GM19193 (cell line): ENCODE measurements around the gene DYRK3.

Experiments
- POLR2A ChIP-seq: IDR thresholded peaks from 4 replicates; pipeline ENCODE4 v1.6.1; 2011; ENCODE audit not compliant: insufficient read depth, insufficient read length; ENCODE audit errors: extremely low read depth

Gene DYRK3

DNA sequence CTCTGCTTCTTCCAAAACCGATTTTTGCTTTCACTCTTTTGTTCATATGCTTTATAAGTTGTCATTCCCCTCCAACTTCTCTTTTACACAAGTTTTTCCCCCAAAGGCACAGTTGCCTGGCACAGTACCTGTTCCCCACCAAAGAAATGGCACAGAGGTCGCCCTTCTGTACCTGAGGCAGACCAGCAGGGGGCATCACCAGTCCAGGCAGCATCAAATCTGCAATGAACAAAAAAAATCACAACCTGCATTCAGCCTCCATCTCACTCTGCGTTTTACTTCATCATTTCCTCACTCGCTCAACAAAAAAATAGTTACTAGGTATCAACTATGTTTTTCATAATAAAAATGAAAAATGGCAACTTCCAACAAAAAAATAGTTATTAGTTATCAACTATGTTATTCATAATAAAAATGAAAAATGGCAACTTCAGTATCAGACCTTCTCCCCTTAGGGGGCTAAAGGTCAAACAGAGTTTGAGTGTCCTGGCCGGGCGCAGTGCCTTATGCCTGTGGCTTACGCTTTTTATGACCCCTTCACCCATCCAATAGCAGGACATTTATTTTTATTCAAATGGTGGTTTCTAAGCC, 27.1 kb upstream of the DYRK3 start:
- no peak for TF ChIP-seq POLR2A

GRCh38 chr1:206609229-206609991, 25.9 kb upstream of the DYRK3 start:
- TF ChIP-seq POLR2A, result no peak

DNA sequence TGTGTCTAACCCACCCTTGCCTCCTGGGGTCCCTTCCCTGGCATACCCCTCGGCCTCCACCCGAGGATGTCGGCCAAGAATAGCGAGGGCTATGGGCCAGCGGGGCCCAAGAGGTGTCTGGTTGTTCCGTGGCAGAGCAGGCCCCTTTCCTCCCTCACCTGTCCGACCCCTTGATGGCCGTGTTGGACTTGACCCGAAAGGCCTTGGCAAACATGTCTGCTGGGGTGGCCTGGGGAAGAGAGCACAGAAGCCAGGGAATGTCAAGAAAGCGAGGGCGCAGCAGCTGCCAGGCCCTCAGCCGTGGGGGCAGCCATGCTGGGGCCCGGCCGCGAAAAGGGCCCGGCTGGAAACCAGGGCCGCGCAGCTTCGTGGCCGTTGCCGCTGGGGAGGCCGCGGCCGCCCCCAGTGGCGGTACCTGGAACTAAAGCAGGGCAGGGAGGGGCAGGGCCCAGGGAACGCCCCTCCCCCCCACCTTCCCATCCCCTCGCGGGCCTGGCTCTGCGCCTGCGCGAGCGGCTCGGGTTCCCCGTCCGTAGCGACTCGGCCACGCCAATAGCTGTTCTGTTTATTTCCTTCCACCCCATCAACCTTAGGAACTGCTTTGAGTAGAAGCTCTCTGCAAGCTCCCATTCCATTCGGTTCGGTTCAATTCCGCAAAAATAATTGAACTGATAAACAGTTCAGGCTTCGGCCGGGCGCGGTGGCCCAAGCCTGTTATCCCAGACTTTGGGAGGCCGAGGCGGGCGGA, 23.0 kb upstream of the DYRK3 start, which contains the start of gene EIF2D:
TSS of gene EIF2D (minus strand) at position 337 of the 748 bp plus-strand sequence. CDS start at position 214, 123 bp downstream.
- TF ChIP-seq POLR2A, result peak; percentile 94

DNA sequence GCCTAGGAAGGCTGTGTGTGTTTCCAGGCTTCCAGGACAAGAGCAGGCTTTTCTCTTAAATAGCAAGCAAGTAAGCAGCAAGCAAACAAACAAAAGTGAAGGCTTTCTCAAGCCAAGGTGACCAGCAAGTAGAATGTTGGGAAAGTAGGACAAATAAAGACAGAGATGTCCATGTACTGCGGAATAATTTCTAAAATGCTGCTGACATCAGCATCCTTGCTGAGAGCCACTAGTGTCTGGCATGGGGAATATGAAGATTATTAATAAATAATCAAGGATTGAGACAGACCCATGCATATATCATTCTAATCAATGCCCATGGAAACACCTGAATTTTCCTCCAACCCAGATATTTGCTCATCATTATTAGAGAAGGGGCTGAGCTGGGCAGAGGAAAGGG, 6.4 kb upstream of the DYRK3 start:
- TF ChIP-seq POLR2A, result no peak

DNA sequence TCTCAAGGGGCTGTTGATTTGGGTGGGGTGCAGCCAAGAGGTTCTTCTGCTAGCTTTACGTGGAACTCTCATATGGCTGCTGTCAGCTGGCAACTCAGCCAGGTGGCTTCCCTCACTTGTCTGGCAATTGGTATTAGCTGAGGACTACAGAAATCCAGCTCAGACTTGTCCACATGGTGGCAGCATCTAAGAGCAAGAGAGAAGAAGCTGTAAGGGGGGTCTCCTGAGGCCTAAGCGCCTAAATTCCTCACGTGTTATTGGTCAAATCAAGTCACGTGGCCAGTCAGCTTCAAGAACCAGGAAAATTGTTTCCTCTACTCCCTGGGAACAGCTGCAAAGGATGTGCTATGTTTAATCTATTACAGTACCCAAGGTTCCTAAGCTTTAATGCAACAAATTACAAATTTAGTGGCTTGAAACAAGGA, 4.2 kb upstream of the DYRK3 start:
- no peak for TF ChIP-seq POLR2A

DNA sequence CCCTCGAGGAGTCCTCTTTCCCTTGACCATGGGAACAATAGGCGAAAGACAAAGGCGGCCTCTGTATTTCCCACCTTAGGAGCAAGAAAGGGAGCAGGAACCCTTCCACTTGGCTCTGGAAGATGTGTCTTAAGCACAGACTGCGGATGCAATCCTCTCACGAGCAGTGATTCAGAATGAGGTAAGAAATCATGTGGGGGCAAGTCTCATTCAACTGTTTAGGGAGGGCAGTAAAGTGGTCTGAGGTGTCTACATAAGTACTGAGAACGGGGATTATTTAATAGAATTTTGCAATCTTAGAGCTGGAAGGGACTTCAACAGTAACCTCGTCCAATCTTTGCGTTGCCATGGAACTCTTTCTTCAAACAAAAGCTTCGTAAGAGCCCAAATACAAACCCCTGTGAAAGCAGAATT, 1.6 kb upstream of the DYRK3 start:
- no peak for TF ChIP-seq POLR2A

DNA sequence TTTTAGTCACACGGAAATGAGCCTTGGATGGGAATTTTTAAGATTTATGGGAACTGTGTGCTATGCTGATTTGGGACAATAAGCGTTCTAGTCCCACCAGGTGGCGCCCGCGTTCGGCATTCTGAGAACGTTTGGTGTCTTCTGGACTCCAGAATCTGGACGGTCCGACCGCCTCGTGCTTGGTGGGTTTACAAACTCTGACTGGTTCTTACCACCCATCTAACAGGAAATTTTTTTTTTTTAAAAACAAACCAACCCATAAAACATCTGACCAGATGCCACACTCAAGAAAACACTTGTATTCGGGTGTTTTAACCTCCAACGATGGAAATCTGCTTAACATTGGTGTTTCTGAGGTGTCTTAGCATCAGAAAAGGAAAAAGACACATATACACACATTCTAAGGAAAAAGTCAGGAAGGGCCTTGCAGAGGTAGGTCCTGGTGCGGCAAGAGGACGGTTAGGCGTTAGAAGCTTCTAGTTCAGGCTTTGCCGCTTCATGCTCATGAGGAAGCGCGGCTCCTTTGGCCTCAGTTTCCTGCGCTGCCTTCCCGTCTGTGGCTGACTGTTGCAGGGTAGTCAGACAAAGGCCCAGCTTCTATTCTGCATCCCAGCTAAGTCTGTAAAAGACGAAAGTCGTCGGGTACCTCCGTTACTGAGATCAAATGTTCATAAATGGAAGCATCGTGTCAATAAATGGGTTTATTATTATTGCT, 814 bp upstream of the DYRK3 start:
- TF ChIP-seq POLR2A, result no peak

DNA sequence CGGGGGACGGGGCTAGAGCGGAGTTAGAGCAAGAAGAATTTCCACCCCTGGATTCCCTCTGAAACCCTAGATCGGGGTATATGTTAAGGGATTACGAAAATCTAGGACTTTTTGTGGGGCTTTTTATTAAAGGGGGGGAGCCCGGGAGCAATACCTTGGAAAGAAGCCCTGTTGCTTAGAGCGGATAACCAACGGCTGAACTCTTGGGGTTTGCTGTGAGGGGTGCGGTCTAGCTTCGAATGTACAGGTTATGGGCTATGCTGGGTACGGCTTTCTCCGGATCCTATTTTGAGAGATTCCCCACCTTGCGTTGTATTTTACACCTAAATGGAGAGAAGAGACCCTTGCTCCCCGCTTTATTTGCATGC, 626 bp downstream of the DYRK3 start:
- no peak for TF ChIP-seq POLR2A

- TF ChIP-seq POLR2A, result no peak
These were observed 1.3 kb downstream of the DYRK3 start for GRCh38 chr1:206636671-206637070.

DNA sequence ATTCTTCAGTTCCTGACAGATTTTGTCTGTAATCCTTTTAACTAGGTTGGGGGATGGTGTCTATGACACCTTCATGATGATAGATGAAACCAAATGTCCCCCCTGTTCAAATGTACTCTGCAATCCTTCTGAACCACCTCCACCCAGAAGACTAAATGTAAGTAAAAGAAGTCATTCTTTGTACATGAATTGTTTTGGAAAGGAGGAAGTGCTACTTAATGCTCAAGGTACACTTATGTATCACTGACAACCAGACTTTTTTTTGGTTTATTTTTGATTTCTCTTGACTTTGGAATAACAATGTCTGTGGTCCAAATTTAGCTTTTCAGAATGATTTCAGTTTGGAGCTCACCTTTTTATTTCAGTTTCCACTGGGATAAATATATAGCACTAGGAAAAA, 2.3 kb downstream of the DYRK3 start:
- TF ChIP-seq POLR2A, result no peak

DNA sequence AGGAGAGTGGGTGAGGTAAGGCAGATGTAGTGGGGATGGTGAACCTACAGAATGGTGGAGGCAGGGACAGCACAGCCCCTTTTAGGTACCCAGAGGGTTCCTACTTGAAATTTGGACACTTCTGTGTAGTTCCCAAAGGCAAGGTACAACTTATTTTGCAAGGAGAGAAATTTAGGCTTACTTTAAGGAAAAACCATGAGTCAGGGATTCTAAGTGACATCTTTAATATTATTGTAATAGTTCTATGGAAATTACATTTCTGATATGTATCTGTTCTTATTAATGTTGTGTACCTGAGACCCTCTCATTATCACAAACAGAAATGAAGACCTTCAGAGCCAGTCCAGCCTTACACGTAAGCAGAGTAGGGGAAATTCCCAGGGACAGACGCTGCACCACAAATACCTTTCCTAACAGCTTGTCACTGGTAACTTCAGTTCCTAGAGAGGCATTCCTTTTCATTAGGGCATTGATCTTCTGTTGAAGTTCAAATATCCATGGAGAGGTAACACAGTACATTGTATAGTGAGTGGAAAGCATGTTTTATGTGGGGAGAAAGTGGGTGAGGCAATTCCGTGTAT, 7.9 kb downstream of the DYRK3 start:
- no peak for TF ChIP-seq POLR2A

DNA sequence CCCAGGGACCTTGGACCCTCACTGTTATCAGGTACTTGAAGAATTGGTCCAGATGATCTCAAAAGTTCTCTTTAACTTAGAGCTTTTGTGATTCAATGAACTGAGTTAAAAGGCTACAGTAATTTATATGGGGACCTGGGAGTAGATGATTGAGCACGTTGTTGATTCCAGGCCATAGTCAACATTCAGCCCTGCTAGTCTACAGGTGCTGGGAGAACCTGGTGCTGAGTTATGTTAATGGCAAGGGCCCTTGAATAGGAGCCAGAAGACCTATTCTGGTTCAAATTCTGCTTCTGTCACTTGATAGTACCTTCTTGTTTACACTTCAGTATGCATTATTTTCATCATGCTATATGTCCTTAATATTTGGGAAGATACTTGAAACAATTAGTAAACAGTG, 11.2 kb downstream of the DYRK3 start:
- no peak for TF ChIP-seq POLR2A

DNA sequence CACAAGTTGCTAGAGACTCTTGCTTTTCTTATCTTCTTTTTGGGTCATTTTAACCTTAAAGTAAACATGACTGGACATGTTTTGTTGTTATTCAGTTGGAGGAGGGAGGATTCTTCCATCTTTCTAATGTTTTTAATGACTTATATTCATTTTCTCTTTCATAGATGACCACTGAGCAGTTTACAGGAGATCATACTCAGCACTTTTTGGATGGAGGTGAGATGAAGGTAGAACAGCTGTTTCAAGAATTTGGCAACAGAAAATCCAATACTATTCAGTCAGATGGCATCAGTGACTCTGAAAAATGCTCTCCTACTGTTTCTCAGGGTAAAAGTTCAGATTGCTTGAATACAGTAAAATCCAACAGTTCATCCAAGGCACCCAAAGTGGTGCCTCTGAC, 11.9 kb downstream of the DYRK3 start:
- TF ChIP-seq POLR2A, result no peak

DNA sequence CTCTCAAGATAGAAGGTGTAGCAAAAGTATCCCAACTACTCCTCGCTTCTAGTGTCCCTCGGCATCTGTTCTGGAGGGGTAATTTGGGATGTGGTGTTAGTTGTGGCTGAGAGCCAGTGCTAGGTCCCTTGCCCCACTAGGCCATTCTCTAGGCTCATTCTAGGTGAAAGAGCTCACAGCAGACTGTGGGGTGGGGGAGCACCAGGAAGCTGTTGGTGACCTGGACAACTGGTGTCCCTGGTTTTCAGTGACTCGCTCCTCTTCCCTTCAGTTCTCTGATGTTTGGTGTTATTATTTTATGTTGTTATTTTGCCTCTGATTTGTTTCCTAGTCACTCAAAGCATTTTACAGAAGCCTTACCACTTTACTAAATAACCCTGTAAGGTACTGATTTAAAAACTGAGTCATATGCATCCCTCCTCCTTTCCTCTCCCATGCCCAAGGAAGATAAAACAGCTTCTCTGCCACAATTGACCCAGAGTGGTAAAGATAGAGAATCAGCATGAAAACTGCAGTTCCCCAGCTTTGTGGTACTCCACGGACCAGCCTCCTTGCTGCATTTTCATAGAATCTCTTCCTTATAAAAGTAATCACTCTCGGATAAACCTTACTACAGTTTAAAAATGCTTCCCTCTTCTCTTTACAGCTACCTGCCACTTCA, 14.1 kb downstream of the DYRK3 start:
- TF ChIP-seq POLR2A, result no peak
